Mucosa of descending colon (tissue), 3 donors: ENCODE measurements around the gene CHST11. TPM values are rescaled to one million over a fixed set of nuclear protein-coding genes. Genes with fewer than 3 reads are reported as not detected.

Experiments used
- ATAC-seq: fragments of 200-7000 bp; cut with Tn5 transposase; one replicate; pipeline ENCODE4 v1.9.1; 2020; ENCODE audit warnings: mild to moderate bottlenecking, moderate library complexity
- DNase-seq, 3 donors: peaks; one replicate each; pipeline ENCODE4 v3.0.0-alpha.2; 2020
- H3K36me3 ChIP-seq: fragments of 200-600 bp; one replicate; pipeline ENCODE4 v1.8.0; 2021; ENCODE audit warnings: low read depth, mild to moderate bottlenecking
- H3K4me1 ChIP-seq: fragments of 200-600 bp; one replicate; pipeline ENCODE4 v1.8.0; 2021; ENCODE audit warnings: low read depth, mild to moderate bottlenecking
- H3K4me3 ChIP-seq: fragments of 200-600 bp; one replicate; pipeline ENCODE4 v1.8.0; 2021; ENCODE audit warnings: mild to moderate bottlenecking
- H3K9me3 ChIP-seq: fragments of 200-600 bp; one replicate; pipeline ENCODE4 v1.8.0; 2021; ENCODE audit warnings: mild to moderate bottlenecking
- CTCF ChIP-seq: fragments of 200-600 bp; IDR thresholded peaks from one replicate; pipeline ENCODE4 v1.8.0; 2022; ENCODE audit warnings: antibody characterized with exemption, mild to moderate bottlenecking
- intact Hi-C, 2 donors: fragments of 100-400 bp; cut with DNase I in 1 of 2; cut with micrococcal nuclease in 1 of 2; formaldehyde crosslinking; loops; one replicate each; pipeline versions ENCODE4 v1.11.0 to v1.11.1; 2022; cut with DNase I, micrococcal nuclease
- total RNA-seq, 3 donors: library from RNA; stranded (reverse); fragmentation: NEBNext Ultra II Directional in 2 of 3; extraction: Animal tissue kit (Norgen Biotek cat#: 25700) in 2 of 3; gene quantifications; one replicate each; pipeline versions ENCODE4 v1.2.1 to v1.2.4, GENCODE V29; 2021 to 2023
- donor health status: DM: no; HTN: no; CAD: no; lungs with moderate emphysema.
- donor health status: DM: no; HTN: no; CAD: no.
- donor health status: DM: no; HTN: yes; CAD: no.

CHST11 gene
- total RNA-seq, 3 donors from 2014 or later = 3.3 to 15.2 (median 6.6) TPM

GRCh38 chr12:104486943-104487819 lies 30.4 kb downstream of the CHST11 start:
- no peaks in the 10 kb centered on the region for H3K9me3 ChIP-seq
- intact Hi-C loops = no loop called here
- no peak for DNase-seq
- TF ChIP-seq CTCF = no peak
- no peak overlapping the region for H3K4me3 ChIP-seq
- no peak for ATAC-seq
- no peaks in the 10 kb centered on the region for H3K36me3 ChIP-seq
- no peaks in the 10 kb centered on the region for H3K4me1 ChIP-seq

- Histone ChIP-seq H3K36me3 (no peaks in the 10 kb centered on the region), H3K9me3 (no peaks in the 10 kb centered on the region), H3K4me1 (no peaks in the 10 kb centered on the region), H3K4me3 (no peak overlapping the region)
- ATAC-seq (no peak), DNase-seq (no peak)
- intact Hi-C loops = no loop called here
- no peak for TF ChIP-seq CTCF
These were observed 31.6 kb downstream of the CHST11 start for GRCh38 chr12:104488374-104488773.

GRCh38 chr12:104490186-104490585 lies 33.4 kb downstream of the CHST11 start:
- H3K4me3 ChIP-seq = no peak overlapping the region
- intact Hi-C loops = no loop called here
- H3K9me3 ChIP-seq = no peaks in the 10 kb centered on the region
- H3K4me1 ChIP-seq = no peaks in the 10 kb centered on the region
- H3K36me3 ChIP-seq = no peaks in the 10 kb centered on the region
- TF ChIP-seq CTCF = no peak
- DNase-seq = no peak
- peak; percentile 7 for ATAC-seq

- no peaks in the 10 kb centered on the region for H3K4me1 ChIP-seq
- TF ChIP-seq CTCF = no peak
- no peak for DNase-seq
- H3K9me3 ChIP-seq = no peaks in the 10 kb centered on the region
- no peaks in the 10 kb centered on the region for H3K36me3 ChIP-seq
- intact Hi-C loops = no loop called here
- H3K4me3 ChIP-seq = no peak overlapping the region
- no peak for ATAC-seq
These were observed 34.1 kb downstream of the CHST11 start for GRCh38 chr12:104490850-104491249.

- Histone ChIP-seq H3K4me1 (no peaks in the 10 kb centered on the region), H3K36me3 (no peaks in the 10 kb centered on the region), H3K9me3 (no peaks in the 10 kb centered on the region), H3K4me3 (no peak overlapping the region)
- ATAC-seq (no peak), DNase-seq (no peak)
- intact Hi-C loops = no loop called here
- TF ChIP-seq CTCF = no peak
These were observed 36.7 kb downstream of the CHST11 start for GRCh38 chr12:104493496-104493895.
